K562 (cell line): ENCODE results near the gene PRR15L. TPM values are rescaled to one million over a fixed set of nuclear protein-coding genes. Genes with fewer than 3 reads are reported as not detected.

Experiments
- BCOR ChIP-seq: fragments of 450-650 bp; IDR thresholded peaks from 2 replicates; pipeline ENCODE4 v1.6.1; 2016
- C11orf30 ChIP-seq: fragments of 450-650 bp; IDR thresholded peaks from 2 replicates; pipeline ENCODE4 v1.6.1; 2016; ENCODE audit warnings: low read depth, mild to moderate bottlenecking
- DMBX1 ChIP-seq: fragments of 250-450 bp; sonication (Bioruptor Pico); IDR thresholded peaks from 2 replicates; pipeline ENCODE4 v1.8.0; 2022; ENCODE audit warnings: inconsistent platforms, mild to moderate bottlenecking, moderate library complexity, borderline replicate concordance
- RFX5 ChIP-seq: IDR thresholded peaks from 2 replicates; pipeline ENCODE4 v1.6.1; 2011; ENCODE audit warnings: low read depth, mild to moderate bottlenecking, improper control_type of control experiment, low read length
- SNRNP70 ChIP-seq: fragments of 200-400 bp; formaldehyde crosslinking; optimal IDR thresholded peaks from 2 replicates; pipeline ENCODE3; 2017; ENCODE audit warnings: low read depth, low read length
- XRCC4 ChIP-seq: IDR thresholded peaks from one replicate; pipeline ENCODE4 v1.6.1; 2011; ENCODE audit not compliant: insufficient read depth, insufficient read length; ENCODE audit errors: extremely low read depth
- ZNF586 ChIP-seq: fragments of 450-650 bp; formaldehyde crosslinking; conservative IDR thresholded peaks from 2 replicates; pipeline ENCODE4 v1.4.0; 2020; ENCODE audit warnings: mild to moderate bottlenecking, moderate library complexity
- polyA plus RNA-seq, 8 experiments: library from polyadenylated mRNA; depleted of rRNA in 4 of 8; stranded (reverse) in 5 of 8; unstranded in 3 of 8; fragments of >200 nt; fragmentation: Nextera tagmentation in 2 of 8; fragmentation: Illumina TruSeq in 1 of 8; extraction: Ambion mirVana in 2 of 8; extraction: Trizol in 1 of 8; gene quantifications; 2 replicates each; pipeline versions ENCODE4 v1.2.1 to v1.2.3, GENCODE V29; 2011 to 2014; ENCODE audit warnings: inconsistent platforms in 1 of 8, missing spikeins in 1 of 8
- total RNA-seq, 7 experiments: library from RNA; depleted of rRNA in 6 of 7; stranded (reverse); fragments of >200 nt in 6 of 7; fragmentation: Illumina TruSeq in 2 of 7; extraction: Trizol in 2 of 7; gene quantifications; 2 replicates each; pipeline versions ENCODE4 v1.2.1 to v1.2.3, GENCODE V29; 2011 to 2021; ENCODE audit warnings: low replicate concordance in 1 of 7
- TF ChIP-seq, protein P1 (sequence below): sonication (generic); formaldehyde crosslinking; IDR thresholded peaks from 2 replicates; pipeline ENCODE4 v1.8.0; 2022; ENCODE audit warnings: mild to moderate bottlenecking, missing genetic modification reagents
- TF ChIP-seq, protein P2 (sequence below): fragments of 150-350 bp; IDR thresholded peaks from 2 replicates; pipeline ENCODE4 v1.6.1; 2014; ENCODE audit warnings: low read depth, mild to moderate bottlenecking, low read length, borderline replicate concordance
- TF ChIP-seq, protein P3 (sequence below): fragments of 450-650 bp; IDR thresholded peaks from 2 replicates; pipeline ENCODE4 v1.6.1; 2016; ENCODE audit warnings: low read depth
- TF ChIP-seq, protein P4 (sequence below): fragments of 450-650 bp; formaldehyde crosslinking; IDR thresholded peaks from 2 replicates; pipeline ENCODE4 v1.4.0; 2022; ENCODE audit warnings: missing genetic modification characterization

The PRR15L gene
- total and polyA plus RNA-seq, 9 of the 15 experiments (the other 6 are each of a cell fraction or from before 2014, with no cell fraction given) = 0.03 TPM; not detected in 8

DNA sequence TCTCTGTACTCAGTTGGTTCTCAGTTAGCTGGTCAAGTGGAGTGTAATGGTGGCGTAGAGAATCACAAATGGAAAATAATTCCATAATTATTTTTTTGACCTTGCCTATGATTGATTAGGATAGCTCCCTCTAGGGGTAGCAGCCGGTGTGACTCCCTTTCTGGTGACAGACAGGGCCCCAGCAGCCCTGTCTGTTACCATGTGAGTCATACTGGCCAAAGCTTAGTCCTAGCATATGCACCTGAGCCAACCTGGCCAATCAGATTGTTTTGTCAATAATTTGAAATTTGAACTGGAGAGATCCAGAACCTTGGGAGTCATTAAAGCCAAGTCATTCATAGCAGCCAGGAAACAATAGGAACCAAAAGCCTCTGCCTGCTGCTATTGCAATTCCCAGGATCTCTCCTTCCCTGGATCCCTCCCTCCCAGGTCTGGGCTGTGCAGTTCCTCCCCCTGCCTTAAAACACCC, 10.7 kb downstream of the PRR15L start (continued):
- TF ChIP-seq, protein P1, sequence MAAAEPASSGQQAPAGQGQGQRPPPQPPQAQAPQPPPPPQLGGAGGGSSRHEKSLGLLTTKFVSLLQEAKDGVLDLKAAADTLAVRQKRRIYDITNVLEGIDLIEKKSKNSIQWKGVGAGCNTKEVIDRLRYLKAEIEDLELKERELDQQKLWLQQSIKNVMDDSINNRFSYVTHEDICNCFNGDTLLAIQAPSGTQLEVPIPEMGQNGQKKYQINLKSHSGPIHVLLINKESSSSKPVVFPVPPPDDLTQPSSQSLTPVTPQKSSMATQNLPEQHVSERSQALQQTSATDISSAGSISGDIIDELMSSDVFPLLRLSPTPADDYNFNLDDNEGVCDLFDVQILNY (CRISPR knock-in tag) = no peak
- TF ChIP-seq, protein P2, sequence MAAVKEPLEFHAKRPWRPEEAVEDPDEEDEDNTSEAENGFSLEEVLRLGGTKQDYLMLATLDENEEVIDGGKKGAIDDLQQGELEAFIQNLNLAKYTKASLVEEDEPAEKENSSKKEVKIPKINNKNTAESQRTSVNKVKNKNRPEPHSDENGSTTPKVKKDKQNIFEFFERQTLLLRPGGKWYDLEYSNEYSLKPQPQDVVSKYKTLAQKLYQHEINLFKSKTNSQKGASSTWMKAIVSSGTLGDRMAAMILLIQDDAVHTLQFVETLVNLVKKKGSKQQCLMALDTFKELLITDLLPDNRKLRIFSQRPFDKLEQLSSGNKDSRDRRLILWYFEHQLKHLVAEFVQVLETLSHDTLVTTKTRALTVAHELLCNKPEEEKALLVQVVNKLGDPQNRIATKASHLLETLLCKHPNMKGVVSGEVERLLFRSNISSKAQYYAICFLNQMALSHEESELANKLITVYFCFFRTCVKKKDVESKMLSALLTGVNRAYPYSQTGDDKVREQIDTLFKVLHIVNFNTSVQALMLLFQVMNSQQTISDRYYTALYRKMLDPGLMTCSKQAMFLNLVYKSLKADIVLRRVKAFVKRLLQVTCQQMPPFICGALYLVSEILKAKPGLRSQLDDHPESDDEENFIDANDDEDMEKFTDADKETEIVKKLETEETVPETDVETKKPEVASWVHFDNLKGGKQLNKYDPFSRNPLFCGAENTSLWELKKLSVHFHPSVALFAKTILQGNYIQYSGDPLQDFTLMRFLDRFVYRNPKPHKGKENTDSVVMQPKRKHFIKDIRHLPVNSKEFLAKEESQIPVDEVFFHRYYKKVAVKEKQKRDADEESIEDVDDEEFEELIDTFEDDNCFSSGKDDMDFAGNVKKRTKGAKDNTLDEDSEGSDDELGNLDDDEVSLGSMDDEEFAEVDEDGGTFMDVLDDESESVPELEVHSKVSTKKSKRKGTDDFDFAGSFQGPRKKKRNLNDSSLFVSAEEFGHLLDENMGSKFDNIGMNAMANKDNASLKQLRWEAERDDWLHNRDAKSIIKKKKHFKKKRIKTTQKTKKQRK = no peak
- TF ChIP-seq ZNF586 (CRISPR knock-in tag) = no peak
- no peak for TF ChIP-seq XRCC4
- TF ChIP-seq RFX5 = no peak
- TF ChIP-seq BCOR = no peak
- no peak for TF ChIP-seq DMBX1 (CRISPR knock-in tag)
- TF ChIP-seq, protein P3, sequence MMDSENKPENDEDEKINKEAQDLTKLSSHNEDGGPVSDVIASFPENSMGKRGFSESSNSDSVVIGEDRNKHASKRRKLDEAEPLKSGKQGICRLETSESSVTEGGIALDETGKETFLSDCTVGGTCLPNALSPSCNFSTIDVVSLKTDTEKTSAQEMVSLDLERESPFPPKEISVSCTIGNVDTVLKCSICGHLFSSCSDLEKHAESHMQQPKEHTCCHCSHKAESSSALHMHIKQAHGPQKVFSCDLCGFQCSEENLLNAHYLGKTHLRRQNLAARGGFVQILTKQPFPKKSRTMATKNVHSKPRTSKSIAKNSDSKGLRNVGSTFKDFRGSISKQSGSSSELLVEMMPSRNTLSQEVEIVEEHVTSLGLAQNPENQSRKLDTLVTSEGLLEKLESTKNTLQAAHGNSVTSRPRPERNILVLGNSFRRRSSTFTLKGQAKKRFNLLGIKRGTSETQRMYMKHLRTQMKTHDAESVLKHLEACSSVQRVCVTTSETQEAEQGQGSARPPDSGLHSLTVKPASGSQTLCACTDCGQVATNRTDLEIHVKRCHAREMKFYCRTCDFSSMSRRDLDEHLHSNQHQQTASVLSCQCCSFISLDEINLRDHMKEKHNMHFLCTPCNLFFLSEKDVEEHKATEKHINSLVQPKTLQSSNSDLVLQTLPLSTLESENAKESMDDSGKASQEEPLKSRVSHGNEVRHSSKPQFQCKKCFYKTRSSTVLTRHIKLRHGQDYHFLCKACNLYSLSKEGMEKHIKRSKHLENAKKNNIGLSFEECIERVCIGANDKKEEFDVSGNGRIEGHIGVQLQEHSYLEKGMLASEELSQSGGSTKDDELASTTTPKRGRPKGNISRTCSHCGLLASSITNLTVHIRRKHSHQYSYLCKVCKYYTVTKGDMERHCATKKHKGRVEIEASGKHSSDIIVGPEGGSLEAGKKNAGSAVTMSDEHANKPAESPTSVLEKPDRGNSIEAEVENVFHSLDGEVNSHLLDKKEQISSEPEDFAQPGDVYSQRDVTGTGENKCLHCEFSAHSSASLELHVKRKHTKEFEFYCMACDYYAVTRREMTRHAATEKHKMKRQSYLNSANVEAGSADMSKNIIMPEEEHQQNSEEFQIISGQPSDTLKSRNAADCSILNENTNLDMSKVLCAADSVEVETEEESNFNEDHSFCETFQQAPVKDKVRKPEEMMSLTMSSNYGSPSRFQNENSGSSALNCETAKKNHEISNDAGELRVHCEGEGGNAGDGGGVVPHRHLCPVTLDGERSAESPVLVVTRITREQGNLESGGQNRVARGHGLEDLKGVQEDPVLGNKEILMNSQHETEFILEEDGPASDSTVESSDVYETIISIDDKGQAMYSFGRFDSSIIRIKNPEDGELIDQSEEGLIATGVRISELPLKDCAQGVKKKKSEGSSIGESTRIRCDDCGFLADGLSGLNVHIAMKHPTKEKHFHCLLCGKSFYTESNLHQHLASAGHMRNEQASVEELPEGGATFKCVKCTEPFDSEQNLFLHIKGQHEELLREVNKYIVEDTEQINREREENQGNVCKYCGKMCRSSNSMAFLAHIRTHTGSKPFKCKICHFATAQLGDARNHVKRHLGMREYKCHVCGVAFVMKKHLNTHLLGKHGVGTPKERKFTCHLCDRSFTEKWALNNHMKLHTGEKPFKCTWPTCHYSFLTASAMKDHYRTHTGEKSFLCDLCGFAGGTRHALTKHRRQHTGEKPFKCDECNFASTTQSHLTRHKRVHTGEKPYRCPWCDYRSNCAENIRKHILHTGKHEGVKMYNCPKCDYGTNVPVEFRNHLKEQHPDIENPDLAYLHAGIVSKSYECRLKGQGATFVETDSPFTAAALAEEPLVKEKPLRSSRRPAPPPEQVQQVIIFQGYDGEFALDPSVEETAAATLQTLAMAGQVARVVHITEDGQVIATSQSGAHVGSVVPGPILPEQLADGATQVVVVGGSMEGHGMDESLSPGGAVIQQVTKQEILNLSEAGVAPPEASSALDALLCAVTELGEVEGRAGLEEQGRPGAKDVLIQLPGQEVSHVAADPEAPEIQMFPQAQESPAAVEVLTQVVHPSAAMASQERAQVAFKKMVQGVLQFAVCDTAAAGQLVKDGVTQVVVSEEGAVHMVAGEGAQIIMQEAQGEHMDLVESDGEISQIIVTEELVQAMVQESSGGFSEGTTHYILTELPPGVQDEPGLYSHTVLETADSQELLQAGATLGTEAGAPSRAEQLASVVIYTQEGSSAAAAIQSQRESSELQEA = no peak
- no peak for TF ChIP-seq SNRNP70
- TF ChIP-seq C11orf30 = no peak
- TF ChIP-seq, protein P4, sequence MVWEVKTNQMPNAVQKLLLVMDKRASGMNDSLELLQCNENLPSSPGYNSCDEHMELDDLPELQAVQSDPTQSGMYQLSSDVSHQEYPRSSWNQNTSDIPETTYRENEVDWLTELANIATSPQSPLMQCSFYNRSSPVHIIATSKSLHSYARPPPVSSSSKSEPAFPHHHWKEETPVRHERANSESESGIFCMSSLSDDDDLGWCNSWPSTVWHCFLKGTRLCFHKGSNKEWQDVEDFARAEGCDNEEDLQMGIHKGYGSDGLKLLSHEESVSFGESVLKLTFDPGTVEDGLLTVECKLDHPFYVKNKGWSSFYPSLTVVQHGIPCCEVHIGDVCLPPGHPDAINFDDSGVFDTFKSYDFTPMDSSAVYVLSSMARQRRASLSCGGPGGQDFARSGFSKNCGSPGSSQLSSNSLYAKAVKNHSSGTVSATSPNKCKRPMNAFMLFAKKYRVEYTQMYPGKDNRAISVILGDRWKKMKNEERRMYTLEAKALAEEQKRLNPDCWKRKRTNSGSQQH (CRISPR knock-in tag) = no peak
